B cell (primary cell): Measurements from ENCODE around the gene DRC1. TPM values are rescaled to one million over a fixed set of nuclear protein-coding genes. Genes with fewer than 3 reads are reported as not detected.

Source experiments
- ATAC-seq: fragments of 200-7000 bp; cut with Tn5 transposase; one replicate; pipeline ENCODE4 v1.10.0; 2021; ENCODE audit warnings: low read depth, mild to moderate bottlenecking, moderate number of reproducible peaks, moderate library complexity
- CTCF ChIA-PET: fragments of 350-600 bp; sonication (Branson Sonifier 250); formaldehyde crosslinking; loops from one replicate; lab custom pipeline; 2021; ENCODE audit warnings: antibody characterized with exemption, inconsistent platforms; lab: Charles Lee
- POLR2A ChIA-PET: fragments of 350-600 bp; sonication (Branson Sonifier 250); formaldehyde crosslinking; loops from one replicate; lab custom pipeline; 2021; ENCODE audit warnings: antibody characterized with exemption; lab: Charles Lee
- DNase-seq: peaks from one replicate; pipeline ENCODE4 v3.0.0; 2013
- H2AFZ ChIP-seq: 2 replicates; pipeline ENCODE4 v1.6.1; 2012; ENCODE audit warnings: mild to moderate bottlenecking, low read depth, low read length; ENCODE audit not compliant: insufficient read depth, poor library complexity, severe bottlenecking
- H3K27ac ChIP-seq, 2 donors: 1 replicate in 1 of 2; 2 replicates in 1 of 2; pipeline ENCODE4 v1.5.1; 2012 to 2013; ENCODE audit warnings: low read length in 2 of 2, mild to moderate bottlenecking in 2 of 2, moderate library complexity in 1 of 2
- H3K27me3 ChIP-seq, 4 experiments: fragments of 200-600 bp in 1 of 4; sonication (generic) in 1 of 4; replicated peaks in 1 of 4; 1 replicate in 2 of 4; 2 replicates in 2 of 4; pipeline versions ENCODE4 v1.6.1 to v1.7.0; 2013 to 2016; ENCODE audit warnings: low read length in 3 of 4, mild to moderate bottlenecking in 2 of 4, mixed read lengths in 1 of 4, moderate library complexity in 1 of 4; ENCODE audit not compliant: insufficient read depth in 4 of 4, control insufficient read depth in 3 of 4; ENCODE audit errors: control extremely low read depth in 1 of 4
- H3K36me3 ChIP-seq, 2 experiments: replicated peaks in 1 of 2; 1 replicate in 1 of 2; 2 replicates in 1 of 2; pipeline versions ENCODE4 v1.6.1 to v1.7.1; 2013; ENCODE audit warnings: low read length in 1 of 2; ENCODE audit not compliant: insufficient read depth in 2 of 2, control insufficient read depth in 1 of 2; ENCODE audit errors: control extremely low read depth in 1 of 2, extremely low read depth in 1 of 2
- H3K4me1 ChIP-seq, 2 donors: fragments of 200-600 bp in 1 of 2; sonication (generic) in 1 of 2; 1 replicate in 1 of 2; 2 replicates in 1 of 2; pipeline versions ENCODE4 v1.5.1 to v1.6.1; 2013 to 2017; ENCODE audit warnings: low read length in 2 of 2; ENCODE audit not compliant: control insufficient read depth in 2 of 2, insufficient read depth in 2 of 2
- H3K4me2 ChIP-seq: replicated peaks from 2 replicates; pipeline ENCODE3; 2012; ENCODE audit warnings: mild to moderate bottlenecking, low read depth, low read length; ENCODE audit not compliant: poor library complexity, severe bottlenecking
- H3K4me3 ChIP-seq, 5 experiments: fragments of 200-600 bp in 1 of 5; sonication (generic) in 1 of 5; 1 replicate in 3 of 5; 2 replicates in 2 of 5; pipeline versions ENCODE4 v1.5.1 to v1.7.0; 2011 to 2016; ENCODE audit warnings: low read length in 4 of 5, mild to moderate bottlenecking in 4 of 5, low read depth in 2 of 5, control low read depth in 1 of 5, moderate library complexity in 1 of 5; ENCODE audit not compliant: insufficient read depth in 1 of 5; ENCODE audit errors: control extremely low read depth in 1 of 5, extremely low read depth in 1 of 5
- H3K79me2 ChIP-seq: fragments of 200-600 bp; sonication (generic); one replicate; pipeline ENCODE4 v1.6.0; 2016; ENCODE audit warnings: low read length; ENCODE audit not compliant: control insufficient read depth, insufficient read depth
- H3K9ac ChIP-seq: fragments of 200-600 bp; sonication (generic); 2 replicates; pipeline ENCODE4 v1.6.1; 2017; ENCODE audit warnings: mild to moderate bottlenecking, low read length, moderate library complexity
- H3K9me3 ChIP-seq, 3 donors: one replicate each; pipeline versions ENCODE4 v1.6.1 to v1.7.1; 2013; ENCODE audit warnings: low read length in 2 of 3; ENCODE audit not compliant: control insufficient read depth in 2 of 3, insufficient read depth in 1 of 3; ENCODE audit errors: control extremely low read depth in 1 of 3
- H4K20me1 ChIP-seq: 2 replicates; pipeline ENCODE4 v1.6.0; 2012; ENCODE audit warnings: mild to moderate bottlenecking, low read length; ENCODE audit not compliant: insufficient read depth, control insufficient read depth, poor library complexity, severe bottlenecking
- H3K27ac Mint-ChIP-seq: one replicate; pipeline ENCODE4 v1.8.0; 2021; ENCODE audit warnings: mixed read lengths
- H3K27me3 Mint-ChIP-seq: one replicate; pipeline ENCODE4 v1.8.0; 2021; ENCODE audit warnings: mixed read lengths
- H3K4me1 Mint-ChIP-seq: one replicate; pipeline ENCODE4 v1.8.0; 2021; ENCODE audit warnings: mixed read lengths
- H3K4me3 Mint-ChIP-seq: one replicate; pipeline ENCODE4 v1.8.0; 2021; ENCODE audit warnings: mixed read lengths
- H3K9me3 Mint-ChIP-seq: one replicate; pipeline ENCODE4 v1.8.0; 2022; ENCODE audit warnings: mixed read lengths; ENCODE audit not compliant: insufficient read depth
- EZH2 ChIP-seq: IDR thresholded peaks from 2 replicates; pipeline ENCODE4 v1.6.1; 2012; ENCODE audit warnings: borderline replicate concordance, low read depth, mild to moderate bottlenecking, moderate library complexity, low read length; ENCODE audit not compliant: insufficient read depth, poor library complexity, severe bottlenecking
- WGBS: methylation state at CpG from one replicate; pipeline ENCODE4 v1.1.5; 2013; ENCODE audit warnings: missing lambda C conversion rate; ENCODE audit not compliant: insufficient coverage; 5-methylcytosine and 5-hydroxymethylcytosine counted together
- intact Hi-C: fragments of 100-400 bp; cut with micrococcal nuclease; formaldehyde crosslinking; loops from one replicate; pipeline ENCODE4 v1.10.0; 2022
- polyA plus RNA-seq: library from polyadenylated mRNA; depleted of rRNA; stranded (reverse); fragments of >200 nt; gene quantifications from 2 replicates; pipeline ENCODE4 v1.2.3, GENCODE V29; 2012
- total RNA-seq, 2 donors: library from RNA; stranded (reverse); fragments of 120-200 nt in 1 of 2; gene quantifications; 1 replicate in 1 of 2; 2 replicates in 1 of 2; pipeline versions ENCODE4 v1.2.3 to v1.2.4, GENCODE V29; 2013 to 2022
- TF ChIP-seq, protein P1 (sequence below): fragments of 200-600 bp; IDR thresholded peaks from one replicate; pipeline ENCODE4 v1.8.0; 2022; ENCODE audit warnings: antibody characterized with exemption, mild to moderate bottlenecking

The DRC1 gene
- total and polyA plus RNA-seq, 2 donors (not counting 1 experiment from before 2014, with no cell fraction given), result not detected

DNA sequence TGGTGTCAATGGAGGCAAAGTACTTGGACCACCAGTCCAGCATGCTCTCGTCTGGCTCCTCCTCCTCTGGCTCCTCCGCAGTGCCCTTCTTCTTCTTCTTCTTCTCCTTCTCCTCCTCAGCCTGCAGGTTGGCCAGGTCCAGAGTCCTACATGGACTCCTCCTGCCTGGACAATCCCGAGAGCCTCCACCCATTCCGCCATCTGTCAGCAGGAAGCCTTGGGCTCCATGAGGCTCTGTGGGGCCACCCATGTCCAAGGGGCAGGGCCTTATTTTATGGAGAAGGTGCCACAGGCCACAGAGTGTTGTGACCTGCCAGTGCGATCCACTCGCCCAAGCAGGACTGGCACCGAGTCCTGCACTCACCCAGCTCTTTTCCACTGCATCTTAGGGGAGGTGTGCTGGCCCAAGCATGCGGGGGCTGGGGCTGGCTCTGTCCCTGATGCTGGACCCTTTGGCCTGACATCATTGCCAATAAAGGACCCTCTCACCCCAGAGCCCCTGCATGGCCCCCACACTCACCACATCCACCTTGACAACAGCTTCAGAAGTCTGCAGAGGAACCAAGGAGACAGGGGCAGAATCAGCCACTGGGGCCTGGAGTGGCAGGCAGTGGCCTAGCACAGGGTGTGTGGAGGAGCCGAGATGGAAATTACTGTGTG lies 69.0 kb downstream of the DRC1 start:
- Histone ChIP-seq H3K9me3 (peaks cover 0 to 33% (median 8%) of the 10 kb centered on the region in 3 donors), H3K27ac (no peak overlapping the region), H3K4me2 (no peak overlapping the region), H2AFZ (no peak overlapping the region), H4K20me1 (no peaks in the 10 kb centered on the region), H3K4me3 (no peak overlapping the region), H3K36me3 (no peaks in the 10 kb centered on the region), H3K79me2 (no peaks in the 10 kb centered on the region), H3K9ac (no peak overlapping the region), H3K27me3 (peaks cover 0 to 3% (median 0%) of the 10 kb centered on the region in 4 experiments), H3K4me1 (no peaks in the 10 kb centered on the region)
- WGBS, result 96% methylated on average over 8 of the region's 9 CpGs
- DNase-seq, result no peak
- Mint-ChIP-seq H3K9me3 (peaks cover 12% of the 10 kb centered on the region), H3K4me1 (no peaks in the 10 kb centered on the region), H3K27ac (no peak overlapping the region), H3K4me3 (no peak overlapping the region), H3K27me3 (peaks cover 4% of the 10 kb centered on the region)
- intact Hi-C loops, result no loop called here
- ChIA-PET CTCF (no interaction called here), POLR2A (no interaction called here)
- ATAC-seq, result no peak
- TF ChIP-seq EZH2, result no peak
- TF ChIP-seq, protein P1, sequence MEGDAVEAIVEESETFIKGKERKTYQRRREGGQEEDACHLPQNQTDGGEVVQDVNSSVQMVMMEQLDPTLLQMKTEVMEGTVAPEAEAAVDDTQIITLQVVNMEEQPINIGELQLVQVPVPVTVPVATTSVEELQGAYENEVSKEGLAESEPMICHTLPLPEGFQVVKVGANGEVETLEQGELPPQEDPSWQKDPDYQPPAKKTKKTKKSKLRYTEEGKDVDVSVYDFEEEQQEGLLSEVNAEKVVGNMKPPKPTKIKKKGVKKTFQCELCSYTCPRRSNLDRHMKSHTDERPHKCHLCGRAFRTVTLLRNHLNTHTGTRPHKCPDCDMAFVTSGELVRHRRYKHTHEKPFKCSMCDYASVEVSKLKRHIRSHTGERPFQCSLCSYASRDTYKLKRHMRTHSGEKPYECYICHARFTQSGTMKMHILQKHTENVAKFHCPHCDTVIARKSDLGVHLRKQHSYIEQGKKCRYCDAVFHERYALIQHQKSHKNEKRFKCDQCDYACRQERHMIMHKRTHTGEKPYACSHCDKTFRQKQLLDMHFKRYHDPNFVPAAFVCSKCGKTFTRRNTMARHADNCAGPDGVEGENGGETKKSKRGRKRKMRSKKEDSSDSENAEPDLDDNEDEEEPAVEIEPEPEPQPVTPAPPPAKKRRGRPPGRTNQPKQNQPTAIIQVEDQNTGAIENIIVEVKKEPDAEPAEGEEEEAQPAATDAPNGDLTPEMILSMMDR, result no peak

DNA sequence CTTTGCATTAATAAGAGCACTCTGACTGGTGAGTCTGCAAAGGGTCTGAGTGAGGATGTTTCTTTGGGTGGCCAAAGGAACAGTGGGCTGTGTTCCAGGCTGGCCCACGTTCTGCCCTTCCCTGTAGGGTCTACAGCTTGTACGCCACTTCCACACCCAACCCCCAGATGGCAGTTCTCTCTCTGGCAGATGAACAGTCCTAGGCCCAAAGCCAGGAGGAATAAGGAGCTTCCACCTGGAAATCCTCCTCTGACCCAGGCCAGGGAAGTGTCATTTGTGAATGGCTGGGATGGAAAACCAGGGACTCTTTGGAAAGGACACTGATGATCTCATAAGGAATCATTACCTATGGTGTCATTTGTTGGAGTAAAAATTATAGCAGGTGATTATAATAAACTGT lies 69.6 kb downstream of the DRC1 start:
- Mint-ChIP-seq H3K4me3 (no peak overlapping the region), H3K27me3 (peaks cover 4% of the 10 kb centered on the region), H3K27ac (no peak overlapping the region), H3K9me3 (peaks cover 12% of the 10 kb centered on the region), H3K4me1 (no peaks in the 10 kb centered on the region)
- TF ChIP-seq EZH2, result no peak
- TF ChIP-seq, protein P1, result no peak
- Histone ChIP-seq H3K79me2 (no peaks in the 10 kb centered on the region), H3K36me3 (no peaks in the 10 kb centered on the region), H3K4me1 (no peaks in the 10 kb centered on the region), H3K9ac (no peak overlapping the region), H2AFZ (no peak overlapping the region), H3K4me2 (no peak overlapping the region), H3K27me3 (peaks cover 0 to 3% (median 0%) of the 10 kb centered on the region in 4 experiments), H4K20me1 (no peaks in the 10 kb centered on the region), H3K9me3 (peaks cover 0 to 33% (median 8%) of the 10 kb centered on the region in 3 donors), H3K4me3 (no peak overlapping the region), H3K27ac (no peak overlapping the region)
- WGBS, result no CpG with 5 or more reads among the region's 2 CpGs
- intact Hi-C loops, result no loop called here
- POLR2A ChIA-PET, result no interaction called here
- CTCF ChIA-PET, result no interaction called here
- DNase-seq (no peak), ATAC-seq (no peak)
